ENCODE results near the gene RNF133.

Gene RNF133, protein sequence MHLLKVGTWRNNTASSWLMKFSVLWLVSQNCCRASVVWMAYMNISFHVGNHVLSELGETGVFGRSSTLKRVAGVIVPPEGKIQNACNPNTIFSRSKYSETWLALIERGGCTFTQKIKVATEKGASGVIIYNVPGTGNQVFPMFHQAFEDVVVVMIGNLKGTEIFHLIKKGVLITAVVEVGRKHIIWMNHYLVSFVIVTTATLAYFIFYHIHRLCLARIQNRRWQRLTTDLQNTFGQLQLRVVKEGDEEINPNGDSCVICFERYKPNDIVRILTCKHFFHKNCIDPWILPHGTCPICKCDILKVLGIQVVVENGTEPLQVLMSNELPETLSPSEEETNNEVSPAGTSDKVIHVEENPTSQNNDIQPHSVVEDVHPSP

DNA sequence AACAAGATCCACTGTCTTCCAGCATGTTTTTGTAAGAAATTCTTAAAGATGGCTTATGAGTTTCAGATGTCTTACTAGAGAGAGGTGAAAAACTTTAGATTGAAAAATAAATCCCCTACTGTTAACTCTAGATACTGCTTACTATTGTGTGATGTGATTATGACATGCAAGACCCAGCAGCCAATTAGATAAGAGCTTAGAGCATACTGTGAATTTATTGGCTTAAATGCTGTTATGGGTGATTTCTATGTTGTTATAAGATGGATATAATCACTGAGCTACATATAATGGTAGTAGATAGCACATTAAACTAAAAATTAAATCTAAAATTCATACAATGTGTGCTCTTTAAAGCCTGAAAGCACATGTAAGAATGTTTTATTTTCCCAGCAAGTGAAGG is at the start of gene RNF133:
Gene RNF133, minus strand, starts transcription at position 101 of the 400 bp plus-strand sequence. CDS start 199 bp downstream, outside the sequence.
- DNase-seq, result no peak

GRCh38 chr7:122748195-122748594 is 49.3 kb upstream of the RNF133 start:
- DNase-seq, result no peak

- DNase-seq, result no peak
Measured at GRCh38 chr7:122746948-122747347, 48.0 kb upstream of the RNF133 start.

DNA sequence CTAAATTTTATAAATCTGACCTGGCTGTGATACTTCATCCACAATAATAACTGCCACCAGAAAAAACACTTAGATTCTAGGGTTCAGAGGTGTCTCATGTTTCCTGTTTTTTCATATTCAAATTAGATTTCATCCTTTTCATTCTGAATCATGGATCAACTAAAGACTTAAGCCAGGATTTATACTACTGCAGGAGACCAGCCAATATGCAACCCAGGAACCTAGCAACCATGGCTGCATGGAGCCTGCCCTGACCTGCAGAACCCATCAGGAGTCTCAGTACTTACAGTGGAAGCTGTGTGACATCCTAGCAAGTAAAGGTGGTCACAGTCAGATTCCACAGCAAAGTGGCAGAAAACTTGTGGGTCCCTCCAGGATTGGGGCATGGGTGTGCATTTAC is 44.3 kb upstream of the RNF133 start:
- DNase-seq, result no peak

DNA sequence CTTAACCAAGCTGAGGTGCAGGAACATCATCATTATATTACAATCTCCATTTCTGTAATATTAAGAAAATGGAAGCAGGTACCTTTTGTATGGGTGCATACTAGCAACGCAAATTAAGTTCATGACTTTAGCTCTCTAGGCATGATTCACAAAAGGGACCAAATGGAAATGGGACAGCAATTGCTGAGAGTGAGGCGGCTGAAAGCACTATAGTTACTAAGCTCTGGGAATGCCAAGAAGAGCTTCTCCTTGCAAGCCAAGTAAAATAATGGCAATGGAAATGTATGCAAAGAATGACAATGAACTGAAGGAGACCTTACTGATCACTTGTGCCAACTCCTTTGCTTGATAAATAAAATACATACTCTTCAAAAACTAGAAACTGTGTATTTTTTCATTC is 40.0 kb upstream of the RNF133 start:
- DNase-seq, result no peak

DNA sequence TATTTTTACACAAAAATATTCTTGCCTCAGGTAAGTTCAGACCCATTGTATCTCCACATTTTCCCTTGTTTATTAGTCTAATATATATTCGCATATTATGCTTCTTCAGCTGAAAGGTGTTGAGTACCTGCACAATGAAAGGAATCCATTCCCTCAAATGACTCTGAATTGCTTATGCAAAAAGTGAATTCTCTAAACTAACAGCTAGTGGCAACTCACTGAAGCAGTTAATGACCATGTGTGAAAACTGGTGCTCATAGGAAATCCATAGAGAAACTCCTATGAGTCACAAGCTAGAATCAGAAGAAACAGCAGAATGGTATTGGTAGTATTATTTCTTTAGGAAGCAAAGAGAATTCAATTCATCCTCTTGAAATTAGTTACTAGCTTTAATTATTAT is 37.3 kb upstream of the RNF133 start:
- DNase-seq, result no peak

DNA sequence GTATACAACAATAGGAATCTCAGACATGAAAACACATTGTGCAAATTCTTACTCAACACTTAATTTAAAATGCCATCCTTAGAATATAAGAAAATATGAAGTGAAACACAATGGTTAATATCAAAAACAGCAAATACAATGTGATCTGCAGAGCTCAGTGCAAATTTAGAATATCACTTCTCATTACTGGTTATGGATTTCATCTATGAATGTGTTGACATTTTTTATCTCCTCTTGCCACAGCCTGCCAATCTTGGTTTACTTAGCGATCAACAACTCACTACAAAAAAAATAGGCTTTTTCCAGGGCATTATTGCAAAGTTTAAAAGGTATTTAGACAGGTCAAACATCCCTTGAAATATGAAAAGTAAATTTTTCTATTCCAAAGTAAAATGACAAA is 28.8 kb upstream of the RNF133 start:
- DNase-seq, result no peak

DNA sequence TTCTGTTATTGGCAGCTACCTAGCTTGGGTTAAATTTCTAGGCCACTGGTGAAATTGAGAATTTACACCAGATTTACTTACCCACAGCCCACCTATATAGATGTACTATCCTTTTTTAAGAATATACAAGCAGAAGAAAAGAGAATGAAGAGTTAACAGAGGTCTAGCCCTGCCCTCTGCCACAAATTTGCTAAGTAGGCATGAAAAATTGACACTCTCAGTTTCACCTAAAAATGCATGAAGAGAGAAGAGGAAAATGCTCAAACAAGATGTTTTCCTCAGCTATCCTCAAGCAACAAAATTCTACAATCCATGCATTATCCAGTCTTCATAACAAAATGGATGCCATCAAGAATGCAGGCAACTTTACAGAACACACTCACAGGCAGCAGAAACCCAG is 28.4 kb upstream of the RNF133 start:
- no peak for DNase-seq

DNA sequence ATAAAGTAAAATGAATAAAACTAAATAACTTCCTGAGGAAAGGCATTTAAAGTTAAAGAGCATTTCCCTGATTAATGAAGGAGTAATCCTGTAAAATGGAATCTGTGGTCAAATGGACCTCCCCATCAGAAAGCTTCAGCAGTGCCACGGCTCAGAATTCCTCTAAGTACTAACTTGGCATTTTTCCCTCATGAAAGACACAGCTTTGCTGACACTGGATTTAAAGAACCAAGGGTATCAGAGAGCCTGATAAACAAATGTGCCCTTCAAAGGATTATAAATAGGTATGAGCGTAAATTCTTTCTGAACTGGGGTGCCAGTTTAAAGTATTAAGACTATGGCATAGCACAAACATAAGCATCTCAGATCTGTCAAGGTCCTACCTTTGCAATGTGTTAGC is 28.0 kb upstream of the RNF133 start:
- DNase-seq, result no peak

DNA sequence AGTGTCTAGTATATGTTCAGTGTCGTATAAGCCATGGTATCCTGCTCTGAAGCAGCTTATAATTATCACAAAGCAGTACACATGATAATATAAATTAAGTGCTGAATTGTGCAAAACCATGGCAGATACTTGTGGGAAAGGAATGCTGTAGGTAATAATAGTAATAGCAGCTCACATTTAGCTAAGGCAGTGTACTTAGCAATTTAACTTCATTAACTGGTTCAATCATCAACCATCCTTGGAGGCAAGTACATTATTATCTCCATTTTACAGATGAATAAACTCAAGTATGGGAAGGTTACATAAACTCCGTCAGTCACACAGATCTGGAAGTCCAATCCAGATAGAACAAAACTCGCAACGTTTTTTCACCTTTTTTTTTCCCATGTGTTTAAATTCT is 25.4 kb upstream of the RNF133 start:
- no peak for DNase-seq

- no peak for DNase-seq
Measured at GRCh38 chr7:122719010-122719578, 20.2 kb upstream of the RNF133 start.

DNA sequence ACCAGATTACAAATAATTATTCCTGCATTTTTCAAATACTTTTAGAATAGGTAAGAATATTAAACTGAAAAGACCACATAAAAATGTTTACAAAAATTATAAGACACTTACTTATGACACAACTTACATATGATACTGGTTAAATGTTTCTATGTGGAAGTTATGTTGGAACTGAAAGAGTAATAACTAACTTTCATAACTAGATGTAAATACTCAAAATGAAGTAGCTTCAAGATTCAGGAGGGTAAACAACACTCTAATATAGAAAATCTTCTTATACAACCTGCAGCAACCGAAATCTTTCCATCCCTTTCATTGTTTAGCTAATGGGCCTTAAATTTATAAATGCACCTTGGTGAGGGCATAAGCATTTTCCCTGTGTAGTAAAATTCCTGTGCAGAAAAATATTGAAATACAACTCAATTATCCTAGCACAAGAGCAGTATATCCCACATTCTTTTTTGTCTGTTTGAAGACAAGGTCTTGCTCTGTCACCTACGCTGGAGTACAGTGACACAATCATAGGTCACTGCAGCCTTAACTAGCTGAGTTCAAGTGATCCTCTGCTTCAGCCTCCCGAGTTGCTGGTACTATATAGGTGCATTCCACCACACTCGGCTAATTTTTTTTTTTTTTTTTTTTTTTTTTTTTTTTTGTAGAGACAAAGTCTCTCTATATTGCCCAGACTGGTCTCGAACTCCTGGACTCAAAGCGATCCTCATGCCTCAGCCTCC is 18.6 kb upstream of the RNF133 start:
- DNase-seq, result no peak

DNA sequence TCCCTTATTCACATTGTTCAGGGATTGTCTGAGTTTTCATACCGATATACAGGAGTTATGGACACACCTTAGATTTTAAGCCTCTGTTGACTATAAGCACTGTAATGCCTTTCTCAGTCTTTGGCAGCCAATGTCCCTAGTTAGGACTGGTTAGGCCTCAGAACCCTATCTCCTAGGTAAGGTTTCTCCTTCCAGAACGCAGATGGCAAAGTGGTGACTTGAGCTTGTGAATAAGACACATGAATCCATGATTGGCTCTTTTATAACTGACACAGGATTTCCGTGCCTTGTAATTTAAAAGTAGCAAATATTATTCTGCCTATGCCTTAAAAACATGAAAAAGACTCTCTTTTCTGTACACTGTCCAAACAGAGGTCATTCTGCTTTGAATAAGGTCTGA is 16.3 kb upstream of the RNF133 start:
- no peak for DNase-seq

- no peak for DNase-seq
Measured at GRCh38 chr7:122710916-122711315, 12.0 kb upstream of the RNF133 start.

GRCh38 chr7:122709930-122710646 is 11.2 kb upstream of the RNF133 start:
- DNase-seq, result no peak

GRCh38 chr7:122706836-122707235 is 7.9 kb upstream of the RNF133 start:
- no peak for DNase-seq

GRCh38 chr7:122702872-122703510 is 4.1 kb upstream of the RNF133 start, which contains the start of gene RNF148:
TSS of gene RNF148 (minus strand) at chr7:122702922. CDS start at chr7:122702750, 172 bp downstream.
- DNase-seq, result no peak

DNA sequence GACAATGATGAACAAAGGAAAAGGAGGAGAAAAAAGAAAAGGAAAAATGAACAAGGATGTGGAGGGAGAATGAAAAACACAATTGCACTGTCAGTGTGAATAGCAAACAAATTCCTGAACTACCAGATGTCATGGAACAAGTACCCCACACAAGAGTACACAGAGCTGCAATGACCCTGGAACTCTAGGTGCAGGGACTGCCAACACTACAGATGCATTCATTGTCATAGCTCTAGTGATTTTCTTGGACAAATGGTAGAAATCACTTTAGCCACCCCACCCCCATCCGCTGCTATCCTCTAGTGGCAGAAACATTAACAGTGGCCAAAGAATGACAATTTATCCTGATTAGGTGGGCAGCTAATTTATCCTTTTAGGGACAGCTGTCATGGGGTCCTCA is 3.1 kb downstream of the RNF133 start:
- DNase-seq, result no peak

- DNase-seq, result no peak
Measured at GRCh38 chr7:122694697-122695096, 4.2 kb downstream of the RNF133 start.

GRCh38 chr7:122692769-122693309 is 6.1 kb downstream of the RNF133 start:
- no peak for DNase-seq

Measured in nucleus accumbens (tissue), 56 donors.